ENCODE results near the gene PPL.
"Not testable (repeated sequence)": the region's sequence is repeated elsewhere in the genome, so short reads cannot be mapped to it uniquely, and the experiment has no call there.

PPL gene

GRCh38 chr16:4960579-4960978 is 23.6 kb upstream of the PPL start:
- DNase-seq (ENCODE audit: low read depth in 2 of 3, low spot score in 1 of 3) = no peak

- DNase-seq (ENCODE audit: low read depth in 2 of 3, low spot score in 1 of 3) = no peak
These were observed 21.8 kb upstream of the PPL start for GRCh38 chr16:4958510-4959438.

GRCh38 chr16:4957720-4958509 is 21.0 kb upstream of the PPL start, which contains the start of gene SEC14L5:
Gene SEC14L5 (plus strand): TSS chr16:4958330. CDS start chr16:4959324, 994 bp downstream.
- peak; percentile 92 to 95 (median 94) for DNase-seq (ENCODE audit: low read depth in 2 of 3, low spot score in 1 of 3)

- DNase-seq (ENCODE audit: low read depth in 2 of 3, low spot score in 1 of 3) = no peak
These were observed 20.4 kb upstream of the PPL start for GRCh38 chr16:4957420-4957719.

GRCh38 chr16:4954714-4955113 is 17.8 kb upstream of the PPL start:
- DNase-seq (ENCODE audit: low read depth in 2 of 3, low spot score in 1 of 3) = no peak

GRCh38 chr16:4951583-4951982 is 14.6 kb upstream of the PPL start:
- DNase-seq (ENCODE audit: low read depth in 2 of 3, low spot score in 1 of 3) = not testable (repeated sequence)

- no peak for DNase-seq (ENCODE audit: low read depth in 2 of 3, low spot score in 1 of 3)
These were observed 13.0 kb upstream of the PPL start for GRCh38 chr16:4949986-4950385.

- DNase-seq (ENCODE audit: low read depth in 2 of 3, low spot score in 1 of 3) = no peak
These were observed 12.2 kb upstream of the PPL start for GRCh38 chr16:4948903-4949766.

- no peak for DNase-seq (ENCODE audit: low read depth in 2 of 3, low spot score in 1 of 3)
These were observed 11.0 kb upstream of the PPL start for GRCh38 chr16:4947722-4948503.

- DNase-seq (ENCODE audit: low read depth in 2 of 3, low spot score in 1 of 3) = no peak
These were observed 10.0 kb upstream of the PPL start for GRCh38 chr16:4946917-4947316.

- DNase-seq (ENCODE audit: low read depth in 2 of 3, low spot score in 1 of 3) = no peak
These were observed 8.9 kb upstream of the PPL start for GRCh38 chr16:4945560-4946502.

- no peak for DNase-seq (ENCODE audit: low read depth in 2 of 3, low spot score in 1 of 3)
These were observed 7.7 kb upstream of the PPL start for GRCh38 chr16:4944333-4945281.

GRCh38 chr16:4942481-4942880 is 5.5 kb upstream of the PPL start:
- no peak for DNase-seq (ENCODE audit: low read depth in 2 of 3, low spot score in 1 of 3)

GRCh38 chr16:4940719-4941118 is 3.8 kb upstream of the PPL start:
- DNase-seq (ENCODE audit: low read depth in 2 of 3, low spot score in 1 of 3) = no peak

GRCh38 chr16:4938683-4939030 is 1.7 kb upstream of the PPL start:
- no peak for DNase-seq (ENCODE audit: low read depth in 2 of 3, low spot score in 1 of 3)

- DNase-seq (ENCODE audit: low read depth in 2 of 3, low spot score in 1 of 3) = no peak
These were observed 1.1 kb upstream of the PPL start for GRCh38 chr16:4937782-4938682.
